ENCODE measurements around the gene LSM11.

LSM11 gene

DNA sequence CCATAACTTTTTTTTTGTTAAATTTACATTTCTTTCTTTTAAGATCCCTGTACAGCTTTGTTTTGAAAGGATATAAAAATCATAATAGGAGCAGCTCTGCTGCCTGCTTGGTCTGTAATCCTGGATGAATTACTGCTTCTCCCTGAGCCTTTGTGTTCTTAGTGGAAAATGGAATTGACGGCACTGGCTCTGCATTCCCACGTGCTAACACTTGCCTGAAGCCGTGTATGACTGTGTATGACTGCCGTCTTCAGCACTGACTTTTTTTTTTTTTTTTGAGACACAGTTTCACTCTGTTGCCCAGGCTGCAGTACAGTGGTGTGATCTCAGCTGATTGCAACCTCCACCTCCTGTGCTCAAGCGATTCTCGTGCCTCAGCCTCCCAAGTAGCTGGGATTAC, 7.5 kb upstream of the LSM11 start:
- no peak for DNase-seq

DNA sequence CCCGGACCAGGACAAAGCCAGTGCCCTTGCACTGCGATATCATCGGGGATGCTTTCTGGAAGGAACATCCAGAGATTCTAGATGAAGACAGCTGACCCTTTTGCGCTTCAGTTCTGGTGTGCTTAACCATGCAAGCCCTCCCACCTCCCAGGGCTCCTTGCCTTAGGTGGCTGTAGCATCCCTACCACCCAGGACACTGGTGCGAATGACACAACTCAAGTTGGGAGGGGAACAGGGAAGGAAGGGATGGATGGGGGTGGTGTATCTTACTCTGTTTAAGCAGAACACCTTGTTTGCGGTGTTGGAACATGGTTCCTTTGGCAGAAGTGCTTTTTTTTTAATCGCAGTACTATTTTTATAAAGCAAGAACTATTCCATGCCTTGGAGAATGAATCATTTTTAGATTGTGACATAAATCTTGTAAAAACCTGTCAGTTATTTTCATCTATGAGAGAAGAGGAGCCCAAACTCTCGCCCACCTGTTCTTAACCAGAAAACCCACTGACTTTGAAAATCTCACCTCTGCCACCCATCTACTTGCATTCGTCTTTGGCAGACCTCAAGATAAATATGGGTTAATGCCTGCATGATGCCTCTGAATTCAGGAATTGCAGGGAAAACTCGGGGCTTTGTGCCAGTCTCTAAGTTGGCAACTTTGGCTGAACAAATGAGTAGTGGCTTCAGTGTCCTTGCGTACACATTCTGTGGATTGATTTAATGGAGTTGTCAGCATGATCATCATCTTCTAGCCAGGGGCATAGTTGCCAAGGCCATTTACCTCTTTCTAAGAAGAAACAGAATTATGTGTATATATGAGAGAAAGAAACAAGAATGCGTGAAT, 3.9 kb upstream of the LSM11 start:
- no peak for DNase-seq

DNA sequence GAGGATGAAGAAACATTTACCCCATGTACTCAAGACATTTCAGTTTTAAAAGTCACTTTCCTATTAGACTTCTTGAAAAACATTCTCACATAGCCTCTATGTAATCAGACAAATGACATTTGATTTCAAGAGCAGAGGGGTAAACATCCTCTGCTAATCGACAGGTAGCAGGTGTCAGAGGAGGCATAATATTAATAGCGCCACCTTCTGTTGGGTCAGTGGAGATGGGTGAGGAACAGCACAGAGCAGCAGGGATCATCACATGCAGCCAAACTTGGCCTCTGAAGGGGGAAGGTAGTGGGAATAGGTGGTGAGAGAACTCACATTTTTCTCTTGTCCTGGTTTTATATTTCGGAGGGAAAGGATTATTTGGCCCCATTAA, 3.3 kb upstream of the LSM11 start:
- DNase-seq = no peak

DNA sequence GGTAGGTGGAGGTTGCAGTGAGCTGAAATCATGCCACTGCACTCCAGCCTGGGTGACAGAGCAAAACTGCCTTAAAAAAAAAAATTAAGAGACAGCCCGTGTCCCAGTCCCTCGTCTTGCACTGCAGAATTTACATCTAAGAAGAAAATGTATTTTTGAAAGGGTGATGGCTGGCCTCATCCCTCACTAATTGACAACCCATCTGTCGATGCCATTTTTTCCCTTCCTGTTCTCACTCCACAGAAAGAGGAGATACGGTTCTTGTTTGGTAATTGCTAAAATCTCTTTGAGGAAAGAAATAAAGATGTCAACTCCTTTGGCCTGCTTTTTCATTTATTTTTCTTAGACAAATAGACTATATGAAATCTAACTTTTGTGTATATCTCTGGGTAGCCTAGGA, 2.4 kb upstream of the LSM11 start:
- DNase-seq = no peak

DNA sequence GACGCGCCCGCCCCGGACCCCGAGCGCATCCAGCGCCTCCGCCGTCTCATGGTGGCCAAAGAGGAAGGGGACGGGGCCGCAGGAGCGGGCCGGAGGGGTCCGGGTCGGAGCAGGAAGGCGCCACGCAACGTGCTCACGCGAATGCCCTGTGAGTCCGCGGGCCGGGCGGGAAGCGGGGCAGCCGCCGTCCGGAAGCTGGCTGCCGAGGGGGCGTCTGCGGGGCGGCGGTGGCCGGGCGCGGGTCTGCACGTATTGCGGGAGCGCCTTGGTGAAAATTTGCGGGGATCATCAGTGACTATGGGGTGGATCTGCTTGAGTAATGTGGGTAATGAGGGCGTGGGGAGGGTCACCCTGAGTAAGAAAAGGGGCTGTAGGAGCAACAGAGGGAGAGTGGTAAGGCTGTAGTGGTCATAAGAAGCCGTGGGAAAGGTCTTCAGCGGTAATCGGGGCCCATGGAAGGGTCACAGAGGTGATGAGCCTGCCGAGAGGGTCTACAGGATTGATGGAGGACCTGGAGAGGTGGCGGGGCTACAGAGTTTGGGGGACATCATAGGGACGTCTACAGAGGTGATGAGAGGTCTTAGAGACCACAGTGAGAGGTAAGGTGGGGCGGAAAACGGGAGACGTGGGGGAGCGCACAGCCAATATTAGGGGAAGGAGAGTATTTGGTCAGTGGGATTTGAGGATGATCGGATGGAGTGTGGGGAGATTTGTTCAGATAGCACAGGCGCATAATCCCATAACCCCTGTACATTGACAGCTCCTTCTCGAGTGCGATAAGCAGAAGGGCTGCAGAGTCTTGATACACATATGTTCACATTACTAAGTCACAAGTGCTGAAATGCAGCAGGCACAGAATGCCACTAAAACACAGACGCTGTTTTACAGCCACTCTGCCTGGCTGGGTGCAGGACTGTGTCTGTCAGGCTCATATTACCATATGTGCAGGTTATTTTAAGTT, 819 bp downstream of the LSM11 start:
- DNase-seq = no peak

DNA sequence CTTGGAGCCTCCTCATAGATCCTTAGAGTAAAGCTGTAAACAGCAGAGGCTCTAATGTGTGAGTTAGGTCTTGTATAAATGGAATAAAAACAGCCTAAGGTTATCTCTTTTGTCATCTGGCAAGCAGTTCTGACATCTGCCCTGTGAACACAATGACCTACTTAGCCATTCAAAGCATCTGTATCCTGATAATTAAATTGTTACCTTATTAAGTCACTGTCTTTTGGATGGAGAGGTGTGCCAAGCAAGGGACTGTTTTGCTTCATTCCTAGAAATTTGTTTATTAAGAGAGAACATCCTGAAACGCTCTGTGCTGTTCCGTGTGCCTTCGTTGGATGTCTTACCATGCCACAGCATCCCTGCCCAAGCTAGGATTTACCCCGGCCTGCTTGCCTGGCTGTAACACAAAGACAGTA, 1.5 kb downstream of the LSM11 start:
- no peak for DNase-seq

DNA sequence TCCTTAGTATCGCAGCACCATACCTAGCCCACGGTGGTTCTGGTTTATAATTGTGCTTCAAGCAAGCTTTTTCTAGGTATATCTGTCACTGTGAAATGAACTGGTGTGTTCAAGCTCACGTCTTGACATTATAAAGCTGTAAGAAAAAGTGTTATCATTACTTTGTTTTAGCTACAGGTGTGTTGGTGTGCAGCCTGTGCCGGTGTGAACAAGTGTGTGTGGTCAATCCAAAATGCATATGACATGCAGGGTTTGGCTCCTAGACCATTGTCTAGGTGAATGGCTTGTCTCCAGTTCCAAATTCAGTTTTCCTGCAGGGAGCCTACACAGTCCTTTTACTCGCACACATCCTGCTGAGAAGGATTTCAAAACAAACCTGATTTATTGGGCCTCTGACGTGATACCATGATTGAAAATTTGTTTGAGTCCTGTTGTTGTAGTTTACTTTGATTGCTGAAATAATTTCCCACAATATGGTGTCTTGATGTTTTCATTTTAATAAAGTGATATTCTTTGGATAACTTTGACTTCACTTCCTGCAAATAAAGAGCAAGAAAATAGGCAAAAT, 3.7 kb downstream of the LSM11 start:
- no peak for DNase-seq

DNA sequence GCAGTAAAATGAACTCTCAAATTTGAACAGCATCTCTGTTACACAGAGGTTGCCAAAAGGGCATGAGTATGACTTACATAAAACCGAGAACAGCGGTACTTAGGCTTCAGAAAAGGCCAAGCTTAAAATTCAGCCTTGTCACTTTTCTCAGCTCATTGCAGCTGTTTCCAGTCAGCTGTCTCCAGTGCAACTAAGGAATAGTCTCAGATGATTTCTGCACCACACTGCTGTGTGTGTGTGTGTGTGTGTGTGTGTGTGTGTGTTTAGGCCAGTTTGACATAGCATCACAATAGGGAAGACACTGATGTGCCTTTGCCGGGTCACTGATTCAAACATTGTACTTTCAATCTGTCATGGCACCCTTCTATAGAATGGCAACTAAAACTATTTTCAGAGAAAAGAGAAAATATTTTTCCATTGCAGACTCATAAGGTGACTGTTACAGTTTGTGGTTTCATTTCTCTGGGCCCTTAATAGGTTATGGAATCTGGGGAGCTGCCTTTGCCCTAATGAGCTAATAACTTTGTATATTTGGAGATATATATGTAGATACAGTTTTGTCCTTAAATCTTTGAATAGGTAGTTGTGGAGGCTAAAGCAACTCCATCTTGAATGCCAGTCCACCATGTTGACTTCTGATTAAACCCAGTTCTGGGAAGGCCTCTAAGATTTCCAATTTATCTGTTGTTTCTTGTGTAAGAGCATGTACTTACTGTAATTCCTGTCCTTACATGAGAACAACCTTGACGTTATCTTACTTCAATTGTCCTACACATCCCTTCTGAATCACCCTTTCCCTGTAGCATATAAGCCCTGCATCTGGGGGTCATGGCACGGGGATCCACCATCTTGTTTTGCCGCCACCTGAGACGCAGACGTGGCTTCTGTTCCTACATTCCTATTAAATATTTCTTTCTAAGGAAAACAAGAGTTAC, 4.5 kb downstream of the LSM11 start:
- no peak for DNase-seq

DNA sequence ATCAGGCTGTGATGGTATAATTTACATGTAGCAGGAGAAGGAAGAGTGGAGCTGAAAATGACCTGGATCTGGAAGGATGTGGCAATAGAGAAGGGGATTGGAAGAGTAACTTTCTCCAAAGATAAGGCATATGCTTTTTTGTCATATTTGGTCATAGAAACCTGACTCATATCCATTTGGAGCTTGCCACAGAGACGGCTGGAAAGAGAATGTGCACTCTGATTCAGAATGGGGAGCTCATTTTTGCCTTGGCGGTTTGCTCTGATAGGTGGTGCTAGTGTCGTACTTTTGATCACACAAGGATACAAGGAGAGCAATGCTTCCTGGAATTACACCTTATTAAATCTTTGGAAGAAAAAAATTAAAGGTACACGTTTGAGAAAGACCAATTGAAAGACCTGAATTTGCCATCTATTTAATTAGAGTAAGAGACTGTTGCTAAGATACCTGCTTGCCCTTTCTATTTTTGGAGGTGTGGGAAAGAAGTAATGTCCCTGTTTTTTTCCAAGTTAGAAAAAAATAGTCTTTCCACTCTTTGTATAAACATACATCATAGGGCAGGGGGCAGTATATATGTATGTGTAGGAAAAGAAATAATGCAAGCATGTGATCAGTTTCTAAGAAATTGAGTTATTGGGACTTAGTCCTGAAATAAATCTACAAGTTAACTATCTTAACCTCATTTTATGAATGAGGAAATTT, 5.4 kb downstream of the LSM11 start:
- DNase-seq = no peak

DNA sequence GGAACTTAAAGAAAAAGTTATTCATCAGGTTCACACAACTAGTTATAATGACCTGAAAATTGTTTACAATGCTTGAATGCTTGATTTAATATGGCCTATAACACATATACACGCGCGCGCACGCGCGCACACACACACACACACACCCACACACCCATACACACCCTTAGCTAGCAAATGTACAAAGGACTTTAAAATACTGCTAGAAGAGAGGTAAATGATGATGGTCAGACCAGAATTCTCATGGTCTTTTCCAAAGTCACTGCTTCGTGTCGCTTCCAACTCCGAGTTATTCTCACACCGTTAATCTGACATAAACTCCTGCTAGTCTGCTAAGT, 5.9 kb downstream of the LSM11 start:
- no peak for DNase-seq

DNA sequence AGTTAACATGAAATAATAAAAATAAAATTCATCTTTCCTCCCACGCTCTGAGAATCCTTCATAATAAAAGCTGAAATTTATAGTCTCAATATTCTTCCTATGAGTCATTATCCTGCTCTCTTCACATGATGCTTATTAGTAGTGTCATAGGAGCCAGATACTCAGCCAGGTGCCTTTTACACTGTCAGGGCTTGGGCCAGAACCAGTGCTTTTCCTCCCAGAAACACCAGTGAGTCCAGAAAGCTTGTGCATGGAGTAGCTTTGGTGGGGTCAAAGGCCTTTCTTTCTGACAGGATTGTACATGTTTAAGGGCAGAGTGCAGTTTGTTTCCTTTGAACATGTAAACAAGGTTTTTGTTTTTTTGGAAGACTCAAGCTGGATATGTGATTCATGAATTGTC, 6.8 kb downstream of the LSM11 start:
- no peak for DNase-seq

DNA sequence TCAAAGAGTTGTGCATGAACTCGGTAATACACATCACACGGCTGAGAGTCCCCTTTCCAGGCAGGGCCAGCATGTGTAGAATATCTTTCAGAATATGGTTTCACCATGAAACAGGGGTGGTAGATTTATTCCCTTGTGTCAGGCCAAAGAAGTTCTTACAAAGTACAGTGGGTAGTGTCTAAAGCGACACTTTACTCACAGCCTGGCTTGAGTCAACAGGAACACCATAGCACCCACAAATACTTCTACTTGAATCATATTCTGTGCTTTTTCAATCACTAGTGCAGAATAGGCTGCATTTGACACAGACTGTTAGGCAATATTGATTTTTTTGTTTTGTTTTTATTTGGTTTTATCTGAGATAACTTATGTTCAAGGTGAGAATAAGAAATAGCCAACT, 12.6 kb downstream of the LSM11 start:
- no peak for DNase-seq

DNA sequence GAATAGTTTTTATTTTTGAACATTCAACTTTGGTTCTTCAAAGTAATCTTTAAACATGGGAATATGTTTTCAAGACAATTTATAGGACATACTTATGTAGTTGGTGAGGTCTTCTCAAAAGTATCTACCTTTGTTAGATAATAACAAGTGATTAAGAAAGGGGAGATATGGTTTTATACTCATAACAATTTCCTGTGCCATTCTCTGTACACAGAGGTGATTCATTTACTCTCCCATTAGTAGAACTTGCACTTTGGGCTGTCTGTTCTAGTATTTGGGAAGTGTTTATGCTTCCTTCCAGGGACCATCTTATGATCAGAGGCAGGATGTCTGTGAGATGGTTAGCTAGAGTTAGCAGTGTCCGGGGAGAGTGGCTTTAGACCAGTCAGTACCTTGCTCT, 15.2 kb downstream of the LSM11 start:
- DNase-seq = no peak

DNA sequence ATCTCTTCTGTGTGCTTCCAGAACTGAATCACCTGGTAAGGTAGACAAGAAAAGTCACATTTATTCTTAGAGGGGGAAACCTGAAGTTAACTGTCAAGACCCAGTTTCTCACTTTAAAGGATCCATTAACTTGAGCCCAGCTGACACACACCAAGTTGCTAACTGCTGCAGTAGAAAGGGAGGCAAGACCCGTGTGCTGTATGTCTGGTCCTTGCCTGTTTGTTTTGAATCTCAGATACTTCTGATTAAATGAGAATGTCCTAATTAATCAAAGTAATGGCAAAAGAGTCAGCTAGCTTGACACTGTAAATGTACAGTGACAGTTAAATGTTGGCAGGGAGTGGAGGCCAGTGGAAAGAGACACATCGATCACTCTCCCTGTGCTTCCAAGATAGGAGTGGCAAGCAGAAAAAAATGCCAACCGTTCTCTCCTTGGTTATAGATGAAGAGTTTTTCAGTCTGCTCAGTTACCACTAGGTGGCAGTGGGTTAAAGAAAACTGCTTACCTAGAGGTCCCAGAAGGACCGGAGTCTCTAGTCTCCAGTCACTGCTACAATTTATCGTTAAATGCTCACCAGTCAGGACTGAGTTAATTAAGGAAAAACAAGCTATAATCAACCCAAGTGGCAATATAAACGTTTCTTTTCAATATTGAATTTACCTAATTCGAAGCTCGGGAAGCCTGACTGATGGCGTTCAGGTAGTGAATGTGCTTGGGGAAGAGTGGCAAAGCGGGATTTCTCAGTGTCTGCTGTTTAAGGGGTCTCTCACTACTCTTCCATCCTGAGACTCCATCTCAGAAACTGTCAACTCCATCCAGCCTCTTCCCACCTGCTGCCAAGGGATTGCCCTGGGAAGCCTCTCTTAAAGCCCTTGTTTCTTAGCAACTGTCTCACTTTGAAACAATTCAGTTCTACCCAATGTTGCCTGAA, 18.4 kb downstream of the LSM11 start:
- no peak for DNase-seq

DNA sequence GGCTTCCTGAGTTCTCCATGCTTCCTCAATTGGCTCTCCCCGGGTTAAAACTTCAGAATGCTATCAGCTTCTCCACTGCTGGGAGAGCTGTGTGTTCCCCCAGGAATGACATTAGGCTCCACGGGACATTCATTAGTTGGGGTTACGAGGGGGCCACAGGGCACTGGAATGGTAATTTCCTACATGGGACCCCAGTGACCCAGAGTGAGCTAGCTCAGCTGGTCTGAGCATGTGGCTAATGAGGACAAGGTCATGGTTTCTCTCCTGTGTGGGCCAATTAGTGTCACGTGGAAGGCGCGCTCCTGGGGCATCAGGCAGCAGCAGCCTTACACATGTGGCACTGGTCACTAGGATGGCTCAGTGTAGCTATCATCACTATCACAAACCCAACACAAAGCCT, 21.0 kb downstream of the LSM11 start:
- no peak for DNase-seq

DNA sequence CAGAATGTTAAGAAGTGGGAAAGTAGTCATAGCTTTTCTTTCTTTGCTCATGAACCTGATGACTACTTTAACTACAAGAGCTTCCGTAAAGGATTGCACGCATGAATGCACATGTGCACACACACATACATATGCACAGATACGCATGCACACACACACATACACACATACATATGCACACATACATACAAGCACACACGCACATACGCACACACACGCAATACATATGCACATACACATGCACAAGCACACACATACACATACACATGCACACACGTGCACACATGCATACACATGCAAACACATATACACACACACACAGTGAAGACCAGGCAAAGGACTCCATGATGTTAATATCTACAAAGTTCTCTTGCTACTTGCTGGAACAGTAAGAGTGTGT, 22.9 kb downstream of the LSM11 start:
- DNase-seq = no peak

DNA sequence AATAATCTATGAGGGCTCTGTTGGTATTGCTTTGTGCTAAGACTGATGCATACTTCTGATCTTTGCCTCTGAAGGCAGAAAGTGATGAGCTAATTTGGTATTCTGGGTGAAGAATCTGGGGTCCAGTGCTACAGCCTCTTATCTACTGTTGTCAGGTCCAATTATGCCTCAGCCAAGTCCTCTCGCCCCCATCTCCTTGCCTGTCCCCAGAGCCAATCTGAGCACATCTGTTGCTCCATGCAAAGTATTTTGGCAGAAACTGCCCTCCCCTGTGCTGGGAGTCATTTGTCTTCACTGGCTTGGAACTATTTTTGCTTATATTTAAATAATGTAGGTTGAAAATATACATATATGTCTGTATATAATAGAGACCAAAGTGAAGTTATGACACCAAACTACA, 23.4 kb downstream of the LSM11 start:
- no peak for DNase-seq

DNA sequence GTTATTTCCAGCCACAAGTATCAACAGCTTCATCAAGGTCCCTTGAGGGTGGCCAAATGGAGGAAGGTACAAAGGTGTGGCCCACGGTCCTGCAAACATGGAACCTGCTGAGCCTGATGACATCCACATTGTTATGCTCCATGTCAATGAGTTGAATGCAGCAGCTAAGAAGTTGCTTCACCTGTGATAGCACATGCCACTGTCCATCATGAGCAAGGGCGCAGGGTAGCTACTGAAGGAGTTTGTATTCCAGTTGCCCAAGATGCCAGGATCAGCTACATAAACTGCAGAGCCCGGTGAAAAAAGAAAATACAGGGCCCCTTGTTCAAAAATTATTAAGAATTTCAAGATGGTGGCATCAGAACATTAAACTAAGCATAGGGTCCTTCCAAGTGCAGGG, 24.2 kb downstream of the LSM11 start:
- DNase-seq = no peak

DNA sequence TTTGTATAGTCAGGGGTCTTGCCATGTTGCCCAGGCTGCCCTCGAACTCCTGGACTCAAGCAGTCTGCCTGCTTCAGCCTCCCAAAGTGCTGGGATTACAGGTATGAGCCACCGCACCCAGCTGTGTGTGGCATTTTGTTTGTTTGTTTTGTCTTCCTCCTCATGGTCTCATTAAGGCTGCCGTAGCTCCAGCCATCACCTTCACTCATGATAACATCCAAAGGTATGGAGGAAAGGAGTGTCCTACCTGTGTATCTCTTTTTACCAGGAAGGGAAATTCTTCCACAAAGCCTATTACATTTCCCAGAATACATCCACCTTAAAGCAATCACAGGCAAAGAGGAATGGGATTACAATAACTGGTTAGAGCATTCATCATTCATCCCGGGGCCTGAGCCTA, 27.2 kb downstream of the LSM11 start:
- no peak for DNase-seq

DNA sequence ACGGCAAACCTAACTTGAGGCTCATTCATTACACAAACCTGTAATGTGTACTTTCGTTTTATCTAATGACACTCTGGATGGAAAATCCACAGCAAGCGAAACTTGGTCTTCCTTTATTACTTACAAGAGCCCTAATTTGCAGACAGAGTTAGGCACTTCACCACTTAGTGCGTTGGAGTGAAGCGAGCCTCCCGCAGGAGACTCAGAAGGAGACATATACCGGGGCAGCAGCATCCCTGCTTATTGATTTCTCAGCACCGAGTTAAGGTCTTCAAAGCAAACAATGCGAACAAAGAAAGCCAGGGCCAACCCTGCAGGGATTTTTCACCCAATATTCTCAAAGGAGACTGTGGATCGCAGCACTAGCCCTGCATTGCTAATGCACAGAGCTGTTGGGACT, 28.6 kb downstream of the LSM11 start:
- no peak for DNase-seq
